ENCODE measurements around the gene SCIN.
"Not testable (repeated sequence)": the region's sequence is repeated elsewhere in the genome, so short reads cannot be mapped to it uniquely, and the experiment has no call there.

Gene SCIN

DNA sequence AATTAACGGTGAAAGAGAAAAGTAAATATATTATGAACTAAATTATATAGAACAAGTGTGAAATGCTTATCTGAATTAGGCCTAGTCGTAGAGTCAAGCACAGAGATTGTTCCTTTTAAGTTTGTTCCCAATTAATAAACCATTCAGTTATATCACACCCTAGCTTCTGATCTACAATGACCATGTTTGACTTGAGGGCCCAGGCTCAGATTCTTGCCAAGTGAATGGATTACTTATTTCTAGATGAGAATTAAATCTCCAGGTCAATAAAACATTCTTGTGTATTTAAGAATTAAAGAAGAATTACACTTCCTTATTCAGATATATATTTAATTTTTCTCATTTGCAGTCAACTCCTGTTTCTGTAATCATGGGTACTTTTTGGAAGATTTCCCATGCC is 79.6 kb downstream of the SCIN start:
- DNase-seq, result no peak

DNA sequence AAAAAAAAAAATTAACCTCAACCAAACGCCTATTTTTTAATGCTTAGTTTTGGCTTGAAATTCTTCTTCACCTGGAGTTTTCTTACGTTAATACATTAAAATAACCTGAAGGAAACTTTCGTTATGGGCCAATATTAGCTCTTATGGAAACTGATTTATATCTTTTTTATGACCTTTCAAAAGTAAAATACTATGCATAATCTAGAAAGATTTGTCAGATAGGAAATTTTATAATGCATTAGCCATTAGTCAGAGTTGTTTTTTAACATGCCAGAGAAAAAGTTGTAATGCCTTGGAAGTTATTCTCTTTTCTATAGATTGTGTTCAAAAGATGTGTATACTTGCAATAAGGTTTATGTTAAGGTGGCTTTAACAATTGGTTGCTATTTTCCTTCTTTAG is 82.6 kb downstream of the SCIN start:
- DNase-seq, result no peak

DNA sequence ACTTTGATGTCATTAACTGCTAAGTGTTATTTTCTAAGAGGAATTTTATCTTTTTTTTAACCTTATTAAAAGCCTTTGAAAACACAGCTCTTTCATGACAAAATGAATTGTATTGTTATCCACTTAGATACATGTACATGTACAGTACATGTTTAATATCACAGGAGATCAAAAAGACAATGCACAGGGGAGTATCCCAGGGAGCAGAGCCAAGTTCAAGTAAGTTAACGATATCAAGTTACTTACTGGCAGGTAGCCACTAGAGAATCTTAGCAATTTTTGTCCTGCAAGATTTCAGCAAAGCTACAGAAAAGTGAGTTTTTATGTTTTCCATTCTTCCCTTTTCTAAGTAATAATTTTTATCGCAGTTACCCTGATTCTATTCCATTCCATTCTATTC is 83.0 kb downstream of the SCIN start:
- no peak for DNase-seq

- DNase-seq, result no peak
These were observed 84.6 kb downstream of the SCIN start for GRCh38 chr7:12655161-12655560.

GRCh38 chr7:12660423-12660822 is 89.9 kb downstream of the SCIN start:
- DNase-seq, result not testable (repeated sequence)

- DNase-seq, result not testable (repeated sequence)
These were observed 90.5 kb downstream of the SCIN start for GRCh38 chr7:12660986-12661385.

GRCh38 chr7:12661581-12661980 is 91.1 kb downstream of the SCIN start:
- DNase-seq, result no peak

GRCh38 chr7:12670000-12670729 is 99.6 kb downstream of the SCIN start:
- DNase-seq, result peak; percentile 6

- DNase-seq, result peak; percentile 81
These were observed 100.4 kb downstream of the SCIN start for GRCh38 chr7:12670743-12671520.

- DNase-seq, result not testable (repeated sequence)
These were observed 102.9 kb downstream of the SCIN start for GRCh38 chr7:12673436-12673835.

- DNase-seq, result no peak
These were observed 103.5 kb downstream of the SCIN start for GRCh38 chr7:12674053-12674452.

DNA sequence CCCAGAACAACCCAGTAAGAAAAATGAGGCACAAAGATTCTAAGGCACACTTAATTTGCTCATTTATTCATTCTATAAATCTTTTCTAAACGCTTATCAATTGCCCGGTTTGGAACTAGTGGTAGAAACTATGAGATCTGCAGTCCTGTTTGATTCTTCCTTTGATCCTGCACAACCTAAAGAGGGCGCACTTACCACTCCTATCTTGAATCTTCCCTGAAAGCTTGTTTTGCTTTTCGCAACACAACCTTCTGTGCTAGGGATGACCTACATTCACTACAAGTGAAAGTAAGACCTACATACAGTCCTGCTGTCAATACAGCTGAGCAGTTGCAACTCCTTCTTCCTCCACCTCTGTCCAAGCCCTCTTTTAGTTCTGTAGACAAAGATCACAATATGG is 104.3 kb downstream of the SCIN start:
- peak; percentile 81 for DNase-seq

- DNase-seq, result no peak
These were observed 113.4 kb downstream of the SCIN start for GRCh38 chr7:12683678-12684585.

- no peak for DNase-seq
These were observed 114.2 kb downstream of the SCIN start for GRCh38 chr7:12684733-12685132.

DNA sequence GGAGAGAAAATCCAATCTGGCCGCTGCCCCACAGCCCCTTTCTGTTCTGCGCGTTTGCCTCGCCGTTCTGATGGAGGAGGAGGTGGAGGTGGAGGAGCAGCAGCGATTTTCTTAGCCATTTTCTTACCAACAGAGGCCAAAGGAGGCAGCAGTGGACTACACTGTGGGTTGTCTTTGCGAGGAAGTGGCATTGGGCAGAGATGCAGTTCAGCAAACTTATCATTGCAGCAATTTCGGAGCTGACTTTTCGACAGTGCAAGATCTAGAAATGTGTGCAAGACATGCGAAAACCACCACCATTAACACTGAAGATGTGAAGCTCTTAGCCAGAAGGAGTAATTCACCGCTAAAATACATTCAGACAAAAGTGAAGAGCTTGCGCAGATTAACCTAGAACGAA is 115.0 kb downstream of the SCIN start:
- DNase-seq, result peak; percentile 60

GRCh38 chr7:12686234-12686890 is 115.8 kb downstream of the SCIN start:
- peak; percentile 98 for DNase-seq

DNA sequence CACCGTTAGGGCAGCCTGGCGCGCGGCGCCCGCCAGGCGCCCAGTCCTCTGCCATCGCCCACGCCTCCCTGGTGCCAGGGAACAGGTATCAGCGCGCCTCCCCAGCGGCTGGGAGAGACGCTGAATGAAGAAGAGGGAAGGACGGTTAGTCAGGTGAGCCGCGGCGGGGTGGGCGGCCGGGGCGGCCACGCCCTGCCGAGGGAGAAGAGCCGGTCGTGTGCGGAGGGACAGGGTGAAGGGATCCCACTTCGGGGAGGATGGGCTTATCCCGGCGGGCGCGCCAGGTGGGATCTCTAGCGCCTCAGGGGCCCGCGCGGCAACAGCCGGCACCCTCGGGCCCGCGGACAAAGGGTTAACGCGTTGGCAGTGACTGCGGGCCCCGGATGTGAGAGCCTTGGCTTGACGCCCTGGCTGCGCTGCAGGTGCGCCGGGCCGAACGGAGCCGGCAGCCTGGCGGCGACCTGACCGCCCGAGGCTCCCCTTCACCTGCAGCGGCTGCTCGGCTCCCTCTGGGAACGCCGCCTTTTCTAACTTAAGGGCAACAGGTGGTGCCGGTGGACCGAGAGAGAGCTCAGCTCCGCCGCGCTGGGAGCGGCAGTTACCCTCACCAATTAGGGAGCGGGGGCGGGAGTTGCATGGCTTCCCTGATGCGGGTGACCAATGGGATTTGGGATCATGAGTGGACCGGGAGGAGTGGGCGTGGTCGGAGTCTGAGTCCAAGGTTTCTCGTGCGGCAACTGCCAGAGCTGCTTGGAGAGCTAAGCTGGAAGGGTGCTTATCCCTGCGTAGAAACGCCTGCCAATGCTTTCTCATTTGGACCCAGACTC is 116.6 kb downstream of the SCIN start, which contains the start of gene ARL4A:
Gene ARL4A, plus strand, starts transcription at position 743 of the 827 bp plus-strand sequence. CDS start 622 bp downstream, outside the sequence.
- DNase-seq, result peak; percentile 97

- no peak for DNase-seq
These were observed 117.2 kb downstream of the SCIN start for GRCh38 chr7:12687718-12688171.

DNA sequence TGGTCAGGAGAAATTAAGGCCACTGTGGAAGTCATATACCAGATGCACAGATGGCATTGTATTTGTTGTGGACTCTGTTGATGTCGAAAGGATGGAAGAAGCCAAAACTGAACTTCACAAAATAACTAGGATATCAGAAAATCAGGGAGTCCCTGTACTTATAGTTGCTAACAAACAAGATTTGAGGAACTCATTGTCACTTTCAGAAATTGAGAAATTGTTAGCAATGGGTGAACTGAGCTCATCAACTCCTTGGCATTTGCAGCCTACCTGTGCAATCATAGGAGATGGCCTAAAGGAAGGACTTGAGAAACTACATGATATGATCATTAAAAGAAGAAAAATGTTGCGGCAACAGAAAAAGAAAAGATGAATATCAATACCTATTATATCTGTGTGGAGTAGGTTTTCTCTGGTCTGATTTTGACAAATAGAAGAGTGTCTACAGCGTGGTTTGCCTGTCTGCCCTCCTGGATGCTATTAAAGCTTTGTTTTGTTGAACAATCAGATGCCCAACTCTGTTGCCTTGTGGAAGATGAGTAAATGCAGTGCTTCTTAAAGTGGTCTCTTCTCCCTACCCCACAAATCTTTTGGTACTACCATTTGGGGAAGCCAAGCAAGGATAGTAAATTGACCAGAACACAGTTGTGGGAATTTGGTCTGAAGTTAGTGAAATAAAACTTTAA is 118.1 kb downstream of the SCIN start:
- not testable (repeated sequence) for DNase-seq

- no peak for DNase-seq
These were observed 118.9 kb downstream of the SCIN start for GRCh38 chr7:12689451-12689850.

Measured in MV-4-11 (cell line).